Endothelial cell of umbilical vein (primary cell): ENCODE data around the gene RPAP3. TPM values are rescaled to one million over a fixed set of nuclear protein-coding genes. Genes with fewer than 3 reads are reported as not detected.
A peak's percentile ranks its signal among the peaks of the same experiment; 100 is the strongest.

Source experiments
- Bru-seq: library from RNA; stranded (reverse); fragments of 400-500 nt; gene quantifications from one replicate; lab custom pipeline; 2021; lab: Mats Ljungman, UMichigan
- BruChase-seq, 2 experiments: library from RNA; stranded (reverse); fragments of 400-500 nt; gene quantifications; one replicate each; lab custom pipeline; 2021; lab: Mats Ljungman, UMichigan
- BruUV-seq: library from RNA; stranded (reverse); fragments of 400-500 nt; replicated peaks from 2 replicates; lab custom pipeline; 2021; lab: Mats Ljungman, UMichigan
- CTCF ChIA-PET: fragments of 300-600, 350-600 bp; sonication (Branson Sonifier 250); formaldehyde crosslinking; loops from one replicate; lab custom pipeline; 2021; ENCODE audit warnings: antibody characterized with exemption, inconsistent platforms; lab: Charles Lee
- POLR2A ChIA-PET: fragments of 300-600, 350-600 bp; sonication (Branson Sonifier 250); formaldehyde crosslinking; loops from one replicate; lab custom pipeline; 2021; ENCODE audit warnings: antibody characterized with exemption, inconsistent platforms; lab: Charles Lee
- DNase-seq: peaks from one replicate; pipeline ENCODE4 v3.0.0-alpha.2; 2011; ENCODE audit warnings: low read depth, low spot score
- FAIRE-seq: peaks from 2 replicates; lab custom pipeline; 2011; peaks lifted over from hg19 to GRCh38; lab: Jason Lieb, UNC
- H2AFZ ChIP-seq: 2 replicates; pipeline ENCODE4 v1.6.0; 2012; ENCODE audit warnings: low read depth, low read length, control low read depth, inconsistent platforms
- H3K27ac ChIP-seq: 2 replicates; pipeline ENCODE4 v1.5.1; 2011; ENCODE audit warnings: low read depth, mild to moderate bottlenecking, control low read depth, low read length, moderate library complexity; ENCODE audit not compliant: insufficient read depth
- H3K27me3 ChIP-seq, 2 experiments: 2 replicates each; pipeline versions ENCODE4 v1.6.0 to v1.6.1; 2011; ENCODE audit warnings: low read length in 2 of 2, mixed read lengths in 1 of 2; ENCODE audit not compliant: control insufficient read depth in 2 of 2, insufficient read depth in 2 of 2
- H3K36me3 ChIP-seq, 2 experiments: 2 replicates in 1 of 2; 3 replicates in 1 of 2; pipeline ENCODE4 v1.5.1; 2011; ENCODE audit warnings: low read length in 2 of 2, mild to moderate bottlenecking in 1 of 2, moderate library complexity in 1 of 2; ENCODE audit not compliant: control insufficient read depth in 2 of 2, insufficient read depth in 2 of 2; ENCODE audit errors: extremely low read depth in 1 of 2
- H3K4me1 ChIP-seq: 3 replicates; pipeline ENCODE4 v1.5.1; 2011; ENCODE audit warnings: mild to moderate bottlenecking, low read length; ENCODE audit not compliant: control insufficient read depth, insufficient read depth; ENCODE audit errors: extremely low read depth
- H3K4me2 ChIP-seq: 2 replicates; pipeline ENCODE4 v1.6.1; 2011; ENCODE audit warnings: low read length, control low read depth, mixed read lengths; ENCODE audit not compliant: insufficient read depth
- H3K4me3 ChIP-seq, 3 experiments: fragments of 200-600 bp in 1 of 3; sonication (generic), shearing (Covaris generic) in 1 of 3; replicated peaks in 1 of 3; 2 replicates each; pipeline ENCODE4 v1.5.1; 2011 to 2016; ENCODE audit warnings: control low read depth in 3 of 3, low read length in 3 of 3, mild to moderate bottlenecking in 2 of 3, inconsistent platforms in 1 of 3, low read depth in 1 of 3, moderate library complexity in 1 of 3; ENCODE audit not compliant: insufficient read depth in 1 of 3
- H3K79me2 ChIP-seq: 2 replicates; pipeline ENCODE4 v1.6.0; 2012; ENCODE audit warnings: low read length, inconsistent platforms; ENCODE audit not compliant: control insufficient read depth, insufficient read depth
- H3K9ac ChIP-seq: replicated peaks from 2 replicates; pipeline ENCODE3; 2011; ENCODE audit warnings: low read length, control low read depth; ENCODE audit not compliant: insufficient read depth; ENCODE audit errors: extremely low read depth
- H3K9me1 ChIP-seq: replicated peaks from 3 replicates; pipeline ENCODE4 v1.6.0; 2011; ENCODE audit warnings: mild to moderate bottlenecking, low read length; ENCODE audit not compliant: control insufficient read depth, insufficient read depth; ENCODE audit errors: extremely low read depth
- H3K9me3 ChIP-seq: replicated peaks from 2 replicates; pipeline ENCODE4 v1.5.1; 2012; ENCODE audit warnings: low read length, inconsistent platforms; ENCODE audit not compliant: control insufficient read depth, insufficient read depth
- H4K20me1 ChIP-seq: replicated peaks from 2 replicates; pipeline ENCODE3; 2011; ENCODE audit warnings: mild to moderate bottlenecking, low read length; ENCODE audit not compliant: control insufficient read depth, insufficient read depth; ENCODE audit errors: extremely low read depth
- EZH2 ChIP-seq: IDR thresholded peaks from 2 replicates; pipeline ENCODE4 v1.6.1; 2012; ENCODE audit warnings: borderline replicate concordance, low read depth, mild to moderate bottlenecking, moderate library complexity, low read length, inconsistent platforms; ENCODE audit not compliant: severe bottlenecking
- FOS ChIP-seq: IDR thresholded peaks from 2 replicates; pipeline ENCODE4 v1.6.1; 2011; ENCODE audit warnings: mild to moderate bottlenecking, low read length, moderate library complexity, borderline replicate concordance; ENCODE audit not compliant: insufficient read depth
- GATA2 ChIP-seq: IDR thresholded peaks from 2 replicates; pipeline ENCODE4 v1.7.0; 2011; ENCODE audit warnings: low read depth, mild to moderate bottlenecking, moderate library complexity, mixed read lengths, low read length; ENCODE audit not compliant: insufficient read length, insufficient read depth
- JUN ChIP-seq: IDR thresholded peaks from 2 replicates; pipeline ENCODE4 v1.6.1; 2011; ENCODE audit warnings: borderline replicate concordance, low read depth; ENCODE audit not compliant: insufficient read length, insufficient read depth
- MYC ChIP-seq: IDR thresholded peaks from one replicate; pipeline ENCODE4 v1.6.1; 2011; ENCODE audit warnings: mild to moderate bottlenecking, low read depth, low read length
- POLR2A ChIP-seq: IDR thresholded peaks from 2 replicates; pipeline ENCODE4 v1.6.1; 2012; ENCODE audit warnings: low read depth, mild to moderate bottlenecking, control low read depth, low read length
- POLR2AphosphoS5 ChIP-seq: IDR thresholded peaks from 2 replicates; pipeline ENCODE4 v1.6.1; 2012; ENCODE audit warnings: low read depth, mild to moderate bottlenecking, control low read depth, low read length, moderate library complexity; ENCODE audit not compliant: insufficient read depth
- dilution Hi-C: fragments of 300-500 bp; cut with MboI; formaldehyde crosslinking; loops from one replicate; pipeline ENCODE4 v1.15.0; 2019; ENCODE audit warnings: low sequenced_read_pairs; ENCODE audit not compliant: extremely low pct_ligation_motif_present
- intact Hi-C: fragments of 100-400 bp; cut with micrococcal nuclease; formaldehyde crosslinking; loops from one replicate; pipeline ENCODE4 v1.10.0; 2022
- long read RNA-seq: library from polyadenylated mRNA; stranded (forward); transcript quantifications from one replicate; pipeline ENCODE4 v2.0.0, GENCODE V29; 2021
- polyA minus RNA-seq, 3 experiments: library from RNA; depleted of rRNA, polyadenylated mRNA; stranded (reverse); fragments of >200 nt; gene quantifications; 1 replicate in 1 of 3; 2 replicates in 2 of 3; pipeline ENCODE4 v1.2.3, GENCODE V29; 2011
- polyA plus RNA-seq, 4 experiments: library from polyadenylated mRNA; depleted of rRNA in 3 of 4; stranded (reverse) in 3 of 4; unstranded in 1 of 4; fragments of >200 nt; gene quantifications; 2 replicates each; pipeline versions ENCODE4 v1.2.1 to v1.2.3, GENCODE V29; 2011 to 2012; ENCODE audit warnings: missing spikeins in 1 of 4
- total RNA-seq: library from RNA; stranded (reverse); gene quantifications from 2 replicates; pipeline ENCODE4 v1.2.3, GENCODE V29; 2021
- TF ChIP-seq, protein P1 (sequence below): IDR thresholded peaks from 2 replicates; pipeline ENCODE4 v1.6.1; 2011; ENCODE audit not compliant: insufficient read depth, insufficient read length
- TF ChIP-seq, protein P2 (sequence below), 2 donors: IDR thresholded peaks; 1 replicate in 1 of 2; 2 replicates in 1 of 2; pipeline ENCODE4 v1.5.1; 2011; ENCODE audit warnings: low read length in 2 of 2, mild to moderate bottlenecking in 2 of 2, moderate library complexity in 2 of 2, control low read depth in 1 of 2, inconsistent platforms in 1 of 2, low read depth in 1 of 2; ENCODE audit not compliant: insufficient read depth in 1 of 2; ENCODE audit errors: extremely low read depth in 1 of 2

The RPAP3 gene, protein sequence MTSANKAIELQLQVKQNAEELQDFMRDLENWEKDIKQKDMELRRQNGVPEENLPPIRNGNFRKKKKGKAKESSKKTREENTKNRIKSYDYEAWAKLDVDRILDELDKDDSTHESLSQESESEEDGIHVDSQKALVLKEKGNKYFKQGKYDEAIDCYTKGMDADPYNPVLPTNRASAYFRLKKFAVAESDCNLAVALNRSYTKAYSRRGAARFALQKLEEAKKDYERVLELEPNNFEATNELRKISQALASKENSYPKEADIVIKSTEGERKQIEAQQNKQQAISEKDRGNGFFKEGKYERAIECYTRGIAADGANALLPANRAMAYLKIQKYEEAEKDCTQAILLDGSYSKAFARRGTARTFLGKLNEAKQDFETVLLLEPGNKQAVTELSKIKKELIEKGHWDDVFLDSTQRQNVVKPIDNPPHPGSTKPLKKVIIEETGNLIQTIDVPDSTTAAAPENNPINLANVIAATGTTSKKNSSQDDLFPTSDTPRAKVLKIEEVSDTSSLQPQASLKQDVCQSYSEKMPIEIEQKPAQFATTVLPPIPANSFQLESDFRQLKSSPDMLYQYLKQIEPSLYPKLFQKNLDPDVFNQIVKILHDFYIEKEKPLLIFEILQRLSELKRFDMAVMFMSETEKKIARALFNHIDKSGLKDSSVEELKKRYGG
- total RNA-seq = 29.8 and 32.5 TPM in 2 replicates
- 2.0 and 3.9 TPM in 2 replicates for polyA plus RNA-seq
- 10.4 and 11.0 TPM in 2 replicates for polyA plus RNA-seq (2011; cell fraction: cytosol; rRNA removed)
- polyA plus RNA-seq (2011; cell fraction: nucleus; rRNA removed) = 9.6 and 14.9 TPM in 2 replicates
- 21.7 and 31.8 TPM in 2 replicates for polyA plus RNA-seq (2012)
- 2.0 and 4.5 TPM in 2 replicates for polyA minus RNA-seq
- polyA minus RNA-seq (2011; cell fraction: cytosol; rRNA and poly(A)+ RNA removed) = 12.3 TPM
- 10.7 and 12.8 TPM in 2 replicates for polyA minus RNA-seq (2011; cell fraction: nucleus; rRNA and poly(A)+ RNA removed)
- Bru-seq, nascent RNA = percentile 75 among the genes with signal in this experiment
- percentile 79 among the genes with signal in this experiment for BruChase-seq, experiment 1, labeled RNA remaining after a 6-hour chase
- BruChase-seq, experiment 2, labeled RNA remaining after a 2-hour chase = percentile 78 among the genes with signal in this experiment
- long read RNA-seq, full-length matches to known transcripts = 30 of 42 reads
- long read RNA-seq, partial matches to known transcripts = 3 of 42 reads
- long read RNA-seq, other reads (novel, unspliced or antisense) = 9 of 42 reads

DNA sequence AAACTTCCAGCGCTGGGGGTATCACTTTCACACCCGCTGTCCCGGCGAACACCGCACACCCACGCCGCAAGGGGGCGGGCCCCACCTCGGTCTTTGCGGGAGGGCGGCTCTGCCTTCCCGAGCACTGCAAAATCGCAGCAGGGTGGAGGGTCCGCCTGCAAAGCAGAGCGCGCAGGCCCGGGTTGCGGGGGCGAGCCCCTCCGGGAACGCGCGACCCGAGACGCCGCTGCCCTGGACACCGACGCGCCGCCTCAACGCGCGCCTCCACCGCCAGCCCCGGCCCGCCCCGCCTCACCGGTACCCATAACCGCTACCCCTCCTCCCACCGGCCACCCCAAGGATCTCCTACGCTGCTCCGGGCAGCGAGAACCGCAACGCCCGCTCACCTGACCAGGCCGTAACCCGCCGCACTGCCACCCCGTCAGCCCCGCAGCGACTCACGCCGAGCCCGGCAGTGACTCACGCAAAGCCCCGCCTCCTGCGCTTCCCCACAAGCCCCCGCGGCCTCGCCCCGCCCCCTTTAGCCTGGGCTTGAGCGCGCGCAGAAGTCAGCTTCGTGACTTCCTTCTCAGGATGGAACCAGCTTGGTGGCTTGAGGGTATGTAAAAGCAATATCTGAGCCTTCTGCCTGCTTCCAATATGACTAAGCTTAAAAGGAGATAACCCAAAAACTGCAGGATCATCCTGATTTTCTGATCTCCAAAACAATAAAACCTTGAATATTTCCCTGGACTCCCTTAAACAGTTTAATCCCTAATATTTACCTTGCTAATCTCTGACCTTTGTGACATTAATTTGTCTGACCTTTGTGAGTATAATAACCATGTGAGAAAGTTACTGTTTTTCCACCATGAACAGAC is at the start of gene RPAP3:
Gene RPAP3 (minus strand): TSS at position 465 of the 860 bp plus-strand sequence. CDS start 3,190 bp downstream, outside the sequence.
- no peaks in the 10 kb centered on the region for H4K20me1 ChIP-seq
- FAIRE-seq (peak; percentile 97), DNase-seq (peak; percentile 93)
- no TSS peak for BruUV-seq
- peaks cover 22% of the 10 kb centered on the region for H3K79me2 ChIP-seq
- intact Hi-C loops = no loop called here
- peaks cover 0 to 3% of the 10 kb centered on the region in 2 experiments for H3K36me3 ChIP-seq
- H3K4me3 ChIP-seq = peak within 1 kb of the TSS; percentile 65 to 90 (median 83)
- dilution Hi-C loops = no loop called here
- no peaks in the 10 kb centered on the region for H3K9me1 ChIP-seq
- H2AFZ ChIP-seq = peak within 1 kb of the TSS; percentile 95
- peak within 1 kb of the TSS; percentile 88 for H3K9ac ChIP-seq
- no peaks in the 10 kb centered on the region for H3K27me3 ChIP-seq
- H3K4me2 ChIP-seq = peak within 1 kb of the TSS; percentile 98
- TF ChIP-seq EZH2 (no peak), POLR2AphosphoS5 (peak; percentile 94), GATA2 (no peak), FOS (peak; percentile 71), JUN (no peak), MYC (peak; percentile 31), POLR2A (peak; percentile 87)
- TF ChIP-seq, protein P1, sequence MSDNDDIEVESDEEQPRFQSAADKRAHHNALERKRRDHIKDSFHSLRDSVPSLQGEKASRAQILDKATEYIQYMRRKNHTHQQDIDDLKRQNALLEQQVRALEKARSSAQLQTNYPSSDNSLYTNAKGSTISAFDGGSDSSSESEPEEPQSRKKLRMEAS = no peak
- TF ChIP-seq, protein P2, sequence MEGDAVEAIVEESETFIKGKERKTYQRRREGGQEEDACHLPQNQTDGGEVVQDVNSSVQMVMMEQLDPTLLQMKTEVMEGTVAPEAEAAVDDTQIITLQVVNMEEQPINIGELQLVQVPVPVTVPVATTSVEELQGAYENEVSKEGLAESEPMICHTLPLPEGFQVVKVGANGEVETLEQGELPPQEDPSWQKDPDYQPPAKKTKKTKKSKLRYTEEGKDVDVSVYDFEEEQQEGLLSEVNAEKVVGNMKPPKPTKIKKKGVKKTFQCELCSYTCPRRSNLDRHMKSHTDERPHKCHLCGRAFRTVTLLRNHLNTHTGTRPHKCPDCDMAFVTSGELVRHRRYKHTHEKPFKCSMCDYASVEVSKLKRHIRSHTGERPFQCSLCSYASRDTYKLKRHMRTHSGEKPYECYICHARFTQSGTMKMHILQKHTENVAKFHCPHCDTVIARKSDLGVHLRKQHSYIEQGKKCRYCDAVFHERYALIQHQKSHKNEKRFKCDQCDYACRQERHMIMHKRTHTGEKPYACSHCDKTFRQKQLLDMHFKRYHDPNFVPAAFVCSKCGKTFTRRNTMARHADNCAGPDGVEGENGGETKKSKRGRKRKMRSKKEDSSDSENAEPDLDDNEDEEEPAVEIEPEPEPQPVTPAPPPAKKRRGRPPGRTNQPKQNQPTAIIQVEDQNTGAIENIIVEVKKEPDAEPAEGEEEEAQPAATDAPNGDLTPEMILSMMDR (IDR thresholded peaks at IDR 0.05; ENCODE audit: extremely low read depth in 1 of 2, insufficient read depth in 1 of 2, low read depth in 1 of 2, low read length in 2 of 2) = peak; percentile 62 to 78
- ChIA-PET POLR2A (interaction anchor here (0.6 to 0.7 kb wide), 2 partner anchors 123 to 468 kb away, joined by 3 to 4 read pairs; no protein-coding TSS in a partner anchor), CTCF (interaction anchor here (0.6 to 2.9 kb wide), 12 partner anchors 11 to 244 kb away, joined by 3 to 19 read pairs (median 4); partner anchors contain the start of gene RAPGEF3)
- H3K9me3 ChIP-seq = no peaks in the 10 kb centered on the region
- H3K4me1 ChIP-seq = peaks cover 14% of the 10 kb centered on the region
- peak within 1 kb of the TSS; percentile 61 for H3K27ac ChIP-seq
